Breast epithelium (tissue), 4 donors: ENCODE measurements around the gene PRKCE. TPM values are rescaled to one million over a fixed set of nuclear protein-coding genes. Genes with fewer than 3 reads are reported as not detected.

ENCODE experiments used
- DNase-seq, 2 donors: peaks; one replicate each; pipeline ENCODE4 v3.0.0-alpha.2; 2019; ENCODE audit warnings: low spot score in 2 of 2
- H3K27ac ChIP-seq, 2 donors: fragments of 200-600 bp; sonication (generic) in 1 of 2; one replicate each; pipeline ENCODE4 v1.5.1; 2016 to 2019; ENCODE audit warnings: mild to moderate bottlenecking in 1 of 2
- H3K27me3 ChIP-seq, 2 donors: fragments of 200-600 bp; sonication (generic) in 1 of 2; one replicate each; pipeline versions ENCODE4 v1.5.1 to v1.6.0; 2017 to 2019; ENCODE audit warnings: control low read depth in 1 of 2, mild to moderate bottlenecking in 1 of 2
- H3K36me3 ChIP-seq: fragments of 200-600 bp; one replicate; pipeline ENCODE4 v1.5.1; 2019
- H3K4me1 ChIP-seq, 2 donors: fragments of 200-600 bp; sonication (generic); one replicate each; pipeline ENCODE4 v1.5.1; 2016 to 2019; ENCODE audit warnings: control low read depth in 1 of 2
- H3K4me3 ChIP-seq, 3 donors: fragments of 200-600 bp; sonication (generic); 1 replicate in 2 of 3; 2 replicates in 1 of 3; pipeline ENCODE4 v1.5.1; 2016 to 2019; ENCODE audit warnings: mild to moderate bottlenecking in 3 of 3, moderate library complexity in 2 of 3
- H3K9me3 ChIP-seq, 2 donors: fragments of 200-600 bp; sonication (generic) in 1 of 2; one replicate each; pipeline ENCODE4 v1.5.1; 2016 to 2019; ENCODE audit warnings: control low read depth in 1 of 2
- POLR2A ChIP-seq: fragments of 450-650 bp; IDR thresholded peaks from one replicate; pipeline ENCODE4 v1.6.1; 2016; ENCODE audit warnings: antibody characterized with exemption, mild to moderate bottlenecking, moderate library complexity
- POLR2AphosphoS5 ChIP-seq, 3 donors: sonication (generic); formaldehyde crosslinking; IDR thresholded peaks; one replicate each; pipeline ENCODE4 v1.6.1; 2017; ENCODE audit warnings: antibody characterized with exemption in 3 of 3
- intact Hi-C: fragments of 100-400 bp; cut with DNase I; formaldehyde crosslinking; loops from one replicate; pipeline ENCODE4 v1.15.1; 2023; ENCODE audit warnings: low total_unique reads
- total RNA-seq, 3 donors: library from RNA; depleted of rRNA; stranded (reverse); fragments of >200 nt; gene quantifications; one replicate each; pipeline ENCODE4 v1.1.0, GENCODE V29; 2016
- TF ChIP-seq, protein P1 (sequence below), 3 donors: fragments of 450-650 bp; IDR thresholded peaks; one replicate each; pipeline ENCODE4 v1.5.1; 2016 to 2017; ENCODE audit warnings: antibody characterized with exemption in 3 of 3, mild to moderate bottlenecking in 3 of 3, moderate library complexity in 3 of 3

Gene PRKCE
- total RNA-seq, 3 donors from 2014 or later, result 20.6 to 34.0 (median 23.6) TPM

DNA sequence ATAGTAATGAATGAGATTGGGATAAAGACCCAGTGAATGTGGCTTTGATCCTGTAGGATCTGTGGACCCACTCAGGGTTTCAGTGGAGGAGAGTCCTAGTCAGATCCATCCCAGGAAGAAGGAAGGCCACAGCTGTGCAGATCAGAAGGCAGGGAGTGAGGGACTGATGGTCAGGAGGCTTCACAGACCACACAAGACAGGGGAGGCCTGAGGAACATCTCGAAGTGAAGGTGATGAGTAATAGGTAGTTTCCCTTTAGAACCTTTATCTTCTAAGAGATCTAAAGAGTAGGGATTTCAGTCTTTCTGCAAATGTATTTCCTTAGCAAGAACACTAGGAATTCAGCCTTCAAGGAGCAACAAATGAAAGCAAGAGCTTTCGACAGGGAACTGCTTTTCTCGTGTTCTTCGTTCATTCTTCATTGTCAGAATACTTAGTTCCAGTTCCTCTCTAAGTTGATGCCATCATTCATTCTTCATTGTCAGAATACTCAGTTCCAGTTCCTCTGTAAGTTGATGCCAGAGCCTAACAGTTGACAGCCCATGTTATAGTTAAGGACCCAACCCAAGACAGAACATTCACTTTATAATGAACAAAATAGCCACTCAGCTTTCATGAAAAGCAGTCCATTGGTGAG lies 495.5 kb downstream of the PRKCE start:
- no peak for DNase-seq
- no peaks in the 10 kb centered on the region for H3K9me3 ChIP-seq
- no peaks in the 10 kb centered on the region for H3K4me1 ChIP-seq
- TF ChIP-seq POLR2A (no peak), POLR2AphosphoS5 (IDR thresholded peaks at IDR 0.05) (no peak)
- TF ChIP-seq, protein P1, sequence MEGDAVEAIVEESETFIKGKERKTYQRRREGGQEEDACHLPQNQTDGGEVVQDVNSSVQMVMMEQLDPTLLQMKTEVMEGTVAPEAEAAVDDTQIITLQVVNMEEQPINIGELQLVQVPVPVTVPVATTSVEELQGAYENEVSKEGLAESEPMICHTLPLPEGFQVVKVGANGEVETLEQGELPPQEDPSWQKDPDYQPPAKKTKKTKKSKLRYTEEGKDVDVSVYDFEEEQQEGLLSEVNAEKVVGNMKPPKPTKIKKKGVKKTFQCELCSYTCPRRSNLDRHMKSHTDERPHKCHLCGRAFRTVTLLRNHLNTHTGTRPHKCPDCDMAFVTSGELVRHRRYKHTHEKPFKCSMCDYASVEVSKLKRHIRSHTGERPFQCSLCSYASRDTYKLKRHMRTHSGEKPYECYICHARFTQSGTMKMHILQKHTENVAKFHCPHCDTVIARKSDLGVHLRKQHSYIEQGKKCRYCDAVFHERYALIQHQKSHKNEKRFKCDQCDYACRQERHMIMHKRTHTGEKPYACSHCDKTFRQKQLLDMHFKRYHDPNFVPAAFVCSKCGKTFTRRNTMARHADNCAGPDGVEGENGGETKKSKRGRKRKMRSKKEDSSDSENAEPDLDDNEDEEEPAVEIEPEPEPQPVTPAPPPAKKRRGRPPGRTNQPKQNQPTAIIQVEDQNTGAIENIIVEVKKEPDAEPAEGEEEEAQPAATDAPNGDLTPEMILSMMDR (IDR thresholded peaks at IDR 0.05), result no peak
- no peaks in the 10 kb centered on the region for H3K36me3 ChIP-seq
- H3K27me3 ChIP-seq, result no peaks in the 10 kb centered on the region
- H3K4me3 ChIP-seq, result no peak overlapping the region
- intact Hi-C loops, result no loop called here
- H3K27ac ChIP-seq, result no peak overlapping the region

DNA sequence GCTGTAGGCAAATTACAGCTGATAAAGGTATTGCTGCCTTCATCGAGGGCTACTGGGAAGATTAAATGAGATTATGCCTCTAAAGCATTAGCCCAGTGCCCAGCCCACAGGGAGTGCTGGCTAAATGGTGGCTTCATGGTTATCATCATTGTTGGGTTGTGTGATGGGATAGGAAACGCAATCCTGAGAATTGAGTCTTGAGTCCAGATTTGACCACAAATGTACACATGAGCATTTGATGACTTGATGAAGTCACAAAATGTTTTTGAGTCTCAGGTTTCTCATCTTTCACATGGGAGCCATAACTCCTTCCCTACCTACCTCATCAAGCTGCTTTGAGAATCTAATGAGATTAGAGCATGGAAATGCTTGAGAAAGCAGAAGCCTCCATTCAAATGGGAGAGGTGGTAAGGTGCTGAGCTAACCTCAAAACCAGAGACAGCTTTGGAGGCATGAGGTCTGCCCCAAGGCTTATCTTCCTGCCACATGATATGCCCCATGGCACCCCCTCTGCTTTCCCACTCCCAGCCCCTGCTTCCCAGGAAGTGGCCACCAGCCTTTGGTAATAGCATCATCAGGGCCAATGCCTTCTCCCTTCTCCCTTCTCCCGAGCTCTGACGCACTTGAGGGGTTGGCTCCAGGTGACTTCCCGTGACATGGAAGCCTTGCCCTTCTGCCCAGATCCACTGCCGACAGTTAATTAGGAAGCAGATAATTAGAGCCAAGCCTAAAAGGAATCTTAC lies 496.3 kb downstream of the PRKCE start:
- Histone ChIP-seq H3K27me3 (no peaks in the 10 kb centered on the region), H3K4me1 (no peaks in the 10 kb centered on the region), H3K9me3 (no peaks in the 10 kb centered on the region), H3K36me3 (no peaks in the 10 kb centered on the region), H3K27ac (no peak overlapping the region), H3K4me3 (no peak overlapping the region)
- intact Hi-C loops, result no loop called here
- TF ChIP-seq, protein P1 (IDR thresholded peaks at IDR 0.05), result no peak
- TF ChIP-seq POLR2AphosphoS5 (IDR thresholded peaks at IDR 0.05), result no peak
- no peak for TF ChIP-seq POLR2A
- no peak for DNase-seq

DNA sequence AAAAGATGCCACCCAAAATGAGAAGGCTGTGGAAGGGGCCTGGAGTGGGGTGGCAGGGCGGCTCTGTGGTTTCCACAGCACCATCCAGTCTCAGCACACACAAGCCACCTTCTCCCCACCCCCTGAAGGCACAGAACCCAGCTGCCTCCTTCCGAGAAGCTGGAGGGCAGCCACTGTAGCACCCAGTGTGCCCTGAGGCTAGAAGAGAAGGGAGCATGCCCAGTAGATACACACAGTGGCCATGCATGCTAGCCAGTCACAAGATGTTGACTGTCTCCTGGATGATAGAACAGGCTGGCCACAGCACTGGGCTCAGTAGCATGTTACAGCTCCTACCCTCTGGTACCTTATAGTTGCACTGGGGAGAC lies 496.9 kb downstream of the PRKCE start:
- no peaks in the 10 kb centered on the region for H3K27me3 ChIP-seq
- TF ChIP-seq, protein P1 (IDR thresholded peaks at IDR 0.05), result no peak
- TF ChIP-seq POLR2AphosphoS5 (IDR thresholded peaks at IDR 0.05) (no peak), POLR2A (no peak)
- H3K4me3 ChIP-seq, result no peak overlapping the region
- H3K27ac ChIP-seq, result no peak overlapping the region
- no peak for DNase-seq
- no peaks in the 10 kb centered on the region for H3K36me3 ChIP-seq
- intact Hi-C loops, result no loop called here
- no peaks in the 10 kb centered on the region for H3K4me1 ChIP-seq
- H3K9me3 ChIP-seq, result no peaks in the 10 kb centered on the region

DNA sequence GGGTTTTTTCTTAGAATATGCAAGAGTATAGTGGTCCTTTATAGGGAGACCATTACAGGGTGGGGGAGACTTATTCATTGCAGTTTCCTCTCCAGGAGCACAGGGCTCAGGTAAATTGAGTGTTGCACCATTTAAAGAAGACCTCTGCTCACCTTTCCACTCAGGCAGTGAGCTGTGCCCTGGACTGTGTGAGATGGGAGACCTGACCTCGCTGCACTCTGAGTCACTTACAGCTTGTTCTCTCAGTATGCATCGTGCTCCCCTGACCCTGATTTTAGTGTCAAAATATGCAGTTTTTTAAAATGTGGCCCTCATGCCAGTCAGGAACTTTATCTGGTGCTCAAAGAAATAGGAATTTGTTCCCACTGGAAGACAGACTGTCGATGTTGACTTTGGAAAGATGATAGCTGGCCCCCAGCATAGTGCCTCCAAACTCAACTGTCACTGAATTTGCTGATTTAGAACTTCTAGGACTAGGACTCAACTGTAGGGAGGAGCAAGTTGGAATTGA lies 499.0 kb downstream of the PRKCE start:
- no peaks in the 10 kb centered on the region for H3K4me1 ChIP-seq
- no peaks in the 10 kb centered on the region for H3K27me3 ChIP-seq
- intact Hi-C loops, result no loop called here
- H3K27ac ChIP-seq, result peak overlapping the region in 1 of 2 donors; percentile 9
- H3K36me3 ChIP-seq, result no peaks in the 10 kb centered on the region
- no peak overlapping the region for H3K4me3 ChIP-seq
- no peaks in the 10 kb centered on the region for H3K9me3 ChIP-seq
- DNase-seq, result no peak
- TF ChIP-seq, protein P1 (IDR thresholded peaks at IDR 0.05), result no peak
- TF ChIP-seq POLR2A (no peak), POLR2AphosphoS5 (IDR thresholded peaks at IDR 0.05) (no peak)

DNA sequence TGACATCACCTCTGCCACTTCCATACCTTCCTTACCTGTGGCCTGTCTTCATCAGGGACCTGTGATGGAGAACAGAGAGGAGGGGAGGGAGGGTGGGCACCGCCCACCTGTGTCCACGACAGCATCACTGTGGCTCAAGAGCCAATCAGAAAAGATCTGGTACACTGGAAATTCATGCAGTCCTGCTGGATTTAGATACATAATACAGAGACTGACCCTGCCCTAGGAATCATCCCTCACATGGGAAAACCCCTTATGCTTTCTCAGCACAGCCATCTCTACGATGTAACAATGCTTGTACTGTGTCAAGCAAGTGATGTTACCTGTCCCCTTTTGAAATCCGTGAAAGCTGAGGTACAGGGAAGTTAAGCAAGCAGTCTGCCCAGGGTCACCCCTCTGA lies 500.1 kb downstream of the PRKCE start:
- H3K9me3 ChIP-seq, result no peaks in the 10 kb centered on the region
- DNase-seq, result no peak
- H3K4me3 ChIP-seq, result no peak overlapping the region
- H3K27ac ChIP-seq, result no peak overlapping the region
- H3K27me3 ChIP-seq, result no peaks in the 10 kb centered on the region
- no peaks in the 10 kb centered on the region for H3K36me3 ChIP-seq
- TF ChIP-seq, protein P1 (IDR thresholded peaks at IDR 0.05), result no peak
- no peak for TF ChIP-seq POLR2AphosphoS5 (IDR thresholded peaks at IDR 0.05)
- no peak for TF ChIP-seq POLR2A
- intact Hi-C loops, result no loop called here
- no peaks in the 10 kb centered on the region for H3K4me1 ChIP-seq
